Umbilical cord (tissue), 2 donors: ENCODE data around the gene LCE4A. TPM values are rescaled to one million over a fixed set of nuclear protein-coding genes. Genes with fewer than 3 reads are reported as not detected.

Experiments
- DNase-seq: peaks from one replicate; pipeline ENCODE4 v3.0.0-alpha.2; 2015; ENCODE audit warnings: low spot score
- total RNA-seq: library from RNA; depleted of rRNA; stranded (reverse); fragments of >200 nt; gene quantifications from one replicate; pipeline ENCODE4 v1.2.3, GENCODE V29; 2014; ENCODE audit warnings: low replicate concordance; ENCODE audit not compliant: insufficient read depth

The LCE4A gene
- total RNA-seq, 1 donor from 2014 or later = not detected

DNA sequence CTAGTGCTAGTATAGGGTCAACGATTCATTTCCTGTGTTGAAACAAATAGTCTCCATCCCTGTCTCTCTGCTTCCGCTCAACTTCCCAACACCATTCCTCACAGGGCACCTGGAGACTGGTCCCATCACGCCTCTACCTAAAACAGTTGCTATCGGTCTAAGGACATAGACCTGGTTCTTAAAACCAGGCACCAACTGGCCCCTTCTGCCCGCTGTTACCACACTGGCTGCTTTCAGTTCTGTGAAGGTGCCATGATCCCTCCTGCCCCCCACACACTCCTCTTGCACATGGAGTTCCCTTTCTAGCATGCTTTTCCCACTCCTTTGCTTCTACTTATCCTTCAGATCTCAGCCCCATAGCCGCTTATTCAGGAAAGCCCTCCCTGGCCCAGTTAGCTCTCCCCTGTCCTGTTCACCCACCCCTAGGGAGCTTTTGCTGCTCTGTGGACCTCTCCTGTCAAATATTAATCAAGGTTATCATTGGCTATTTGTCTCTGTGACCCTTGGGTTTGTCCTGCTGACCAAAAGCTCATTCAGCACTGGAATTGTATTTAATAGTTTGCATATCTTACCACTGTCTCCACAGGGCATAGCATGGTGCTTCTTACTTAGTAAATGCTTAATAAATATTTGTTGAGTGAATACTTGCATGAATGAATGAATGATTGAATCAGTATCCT, 37.9 kb downstream of the LCE4A start:
- DNase-seq = no peak

DNA sequence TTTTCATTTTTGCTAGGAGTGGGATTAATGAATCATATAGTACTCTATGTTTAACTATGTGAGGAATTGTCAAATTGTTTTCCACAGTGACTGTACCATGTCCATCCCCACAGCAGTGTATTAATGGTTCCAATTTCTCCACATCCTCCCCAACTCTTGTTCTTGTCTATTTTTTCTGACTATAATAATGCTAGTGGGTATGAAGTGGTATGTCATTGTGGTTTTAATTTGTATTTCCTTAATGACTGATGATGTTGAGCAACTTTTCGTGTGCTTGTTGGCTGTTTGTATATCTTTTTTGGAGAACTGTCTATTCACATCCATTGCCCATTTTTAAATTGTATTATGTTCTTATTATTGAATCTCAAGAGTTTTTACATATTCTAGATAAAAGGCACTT, 39.9 kb downstream of the LCE4A start:
- DNase-seq = no peak

DNA sequence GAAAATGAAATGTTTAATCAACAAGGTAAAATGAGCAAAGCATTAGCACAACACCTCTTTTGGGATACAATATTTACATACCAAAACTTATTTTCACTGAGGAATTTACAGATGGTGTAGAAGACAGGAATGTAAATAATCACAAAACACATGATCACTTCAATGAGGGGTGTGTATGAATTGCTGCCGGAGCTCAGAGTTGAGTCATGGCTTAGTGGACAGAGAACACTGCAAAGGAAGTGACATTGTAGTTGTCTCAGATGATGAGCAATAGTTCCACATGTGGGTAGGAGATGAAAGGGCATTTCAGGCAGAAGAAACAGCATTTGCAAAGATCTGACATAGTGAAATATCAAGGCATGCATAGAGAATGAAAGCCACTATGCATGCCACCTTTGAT, 44.3 kb downstream of the LCE4A start:
- DNase-seq = no peak

- no peak for DNase-seq
These were observed 45.6 kb downstream of the LCE4A start for GRCh38 chr1:152753586-152753985.

GRCh38 chr1:152756872-152757271, 48.9 kb downstream of the LCE4A start:
- DNase-seq = no peak

GRCh38 chr1:152757747-152758146, 49.8 kb downstream of the LCE4A start, which contains the start of gene KPRP:
KPRP (plus strand) TSS chr1:152758025; CDS start chr1:152759589, 1,564 bp downstream.
- no peak for DNase-seq

DNA sequence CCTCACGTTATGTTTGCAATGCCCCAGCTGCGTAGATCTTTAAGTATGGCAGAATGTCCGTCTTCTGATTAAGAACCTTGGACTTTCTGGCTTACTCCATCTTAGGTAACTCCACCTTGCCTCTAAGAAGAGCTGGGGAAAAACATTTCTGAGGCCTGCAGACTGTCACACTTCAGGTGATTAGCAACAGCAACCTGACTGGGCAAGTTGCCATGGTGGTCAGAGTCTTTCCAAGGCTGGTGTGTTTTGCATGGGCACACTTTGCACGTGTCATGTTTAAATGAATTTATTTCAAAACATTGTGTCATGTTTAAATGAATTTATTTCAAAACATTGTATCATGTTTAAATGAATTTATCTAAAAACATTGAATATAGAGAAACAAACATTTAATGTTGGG, 50.7 kb downstream of the LCE4A start:
- DNase-seq = peak; percentile 1

Other genes starting within 250 kb of the LCE4A start
- not detected for gene LCE5A, start 197.4 kb upstream of the LCE4A start, total RNA-seq
- not detected for gene CRCT1, start 193.7 kb upstream of the LCE4A start, total RNA-seq
- gene LCE3E, start 141.4 kb upstream of the LCE4A start, total RNA-seq = not detected
- gene LCE3D, start 127.6 kb upstream of the LCE4A start, total RNA-seq = 2.4 TPM
- gene LCE3C, start 107.9 kb upstream of the LCE4A start, total RNA-seq = not detected
- gene LCE3B, start 94.3 kb upstream of the LCE4A start, total RNA-seq = not detected
- not detected for gene LCE3A, start 85.1 kb upstream of the LCE4A start, total RNA-seq
- not detected for gene LCE2D, start 44.8 kb upstream of the LCE4A start, total RNA-seq
- gene LCE2C, start 32.9 kb upstream of the LCE4A start, total RNA-seq = not detected
- gene LCE2B, start 22.0 kb upstream of the LCE4A start, total RNA-seq = not detected
- gene LCE2A, start 9.8 kb upstream of the LCE4A start, total RNA-seq = not detected
- gene KPRP, start 49.9 kb downstream of the LCE4A start, total RNA-seq = 1.7 TPM
- gene LCE1F, start 67.0 kb downstream of the LCE4A start, total RNA-seq = not detected
- not detected for gene LCE1E, start 78.1 kb downstream of the LCE4A start, total RNA-seq
- not detected for gene LCE1D, start 88.6 kb downstream of the LCE4A start, total RNA-seq
- gene LCE1C, start 98.5 kb downstream of the LCE4A start, total RNA-seq = not detected
- not detected for gene LCE1B, start 103.8 kb downstream of the LCE4A start, total RNA-seq
- gene LCE1A, start 119.3 kb downstream of the LCE4A start, total RNA-seq = not detected
- gene LCE6A, start 134.7 kb downstream of the LCE4A start, total RNA-seq = not detected
- gene LCE7A, start 151.8 kb downstream of the LCE4A start, total RNA-seq = not detected
- 3.6 TPM for gene SMCP, start 170.2 kb downstream of the LCE4A start, total RNA-seq
- gene IVL, start 200.4 kb downstream of the LCE4A start, total RNA-seq = 14.2 TPM
- not detected for gene SPRR5, start 239.0 kb downstream of the LCE4A start, total RNA-seq